Activated effector memory CD4-positive, alpha-beta T cell treated with anti-CD3 and anti-CD28 coated beads, Interleukin-2, amount 50 U/mL, for 16 hours (primary cell): Measurements from ENCODE around the gene JAK2.
"Not testable (repeated sequence)": the region's sequence is repeated elsewhere in the genome, so short reads cannot be mapped to it uniquely, and the experiment has no call there.

Experiments
- DNase-seq: peaks from one replicate; pipeline ENCODE4 v3.0.0-alpha.2; 2020

The JAK2 gene

GRCh38 chr9:4982721-4983482 is 2.2 kb upstream of the JAK2 start:
- DNase-seq: no peak

- no peak for DNase-seq
Observed at GRCh38 chr9:4983601-4984165, 1.4 kb upstream of the JAK2 start.

- no peak for DNase-seq
Observed at GRCh38 chr9:4984171-4984620, 876 bp upstream of the JAK2 start.

- peak; percentile 75 for DNase-seq
Observed at GRCh38 chr9:4985386-4986266, 554 bp downstream of the JAK2 start.

GRCh38 chr9:4986296-4986695 is 1.2 kb downstream of the JAK2 start:
- no peak for DNase-seq

- no peak for DNase-seq
Observed at GRCh38 chr9:4986783-4987182, 1.7 kb downstream of the JAK2 start.

- DNase-seq: peak; percentile 76
Observed at GRCh38 chr9:4987961-4988421, 2.9 kb downstream of the JAK2 start.

- no peak for DNase-seq
Observed at GRCh38 chr9:4992872-4993271, 7.8 kb downstream of the JAK2 start.

- no peak for DNase-seq
Observed at GRCh38 chr9:4994166-4994890, 9.3 kb downstream of the JAK2 start.

GRCh38 chr9:4997196-4997595 is 12.1 kb downstream of the JAK2 start:
- DNase-seq: no peak

- DNase-seq: no peak
Observed at GRCh38 chr9:4997631-4998030, 12.6 kb downstream of the JAK2 start.

- DNase-seq: no peak
Observed at GRCh38 chr9:5002811-5003210, 17.7 kb downstream of the JAK2 start.

GRCh38 chr9:5004481-5004880 is 19.4 kb downstream of the JAK2 start:
- DNase-seq: no peak

- no peak for DNase-seq
Observed at GRCh38 chr9:5008202-5008601, 23.1 kb downstream of the JAK2 start.

- no peak for DNase-seq
Observed at GRCh38 chr9:5013374-5013773, 28.3 kb downstream of the JAK2 start.

- DNase-seq: no peak
Observed at GRCh38 chr9:5015934-5016333, 30.9 kb downstream of the JAK2 start.

GRCh38 chr9:5025416-5025815 is 40.3 kb downstream of the JAK2 start:
- no peak for DNase-seq

- not testable (repeated sequence) for DNase-seq
Observed at GRCh38 chr9:5031941-5032340, 46.9 kb downstream of the JAK2 start.

- no peak for DNase-seq
Observed at GRCh38 chr9:5040730-5041389, 55.8 kb downstream of the JAK2 start.

GRCh38 chr9:5041390-5042115 is 56.5 kb downstream of the JAK2 start:
- no peak for DNase-seq

- no peak for DNase-seq
Observed at GRCh38 chr9:5042661-5043178, 57.6 kb downstream of the JAK2 start.
